Measurements from ENCODE around the gene RIN2.

DNA sequence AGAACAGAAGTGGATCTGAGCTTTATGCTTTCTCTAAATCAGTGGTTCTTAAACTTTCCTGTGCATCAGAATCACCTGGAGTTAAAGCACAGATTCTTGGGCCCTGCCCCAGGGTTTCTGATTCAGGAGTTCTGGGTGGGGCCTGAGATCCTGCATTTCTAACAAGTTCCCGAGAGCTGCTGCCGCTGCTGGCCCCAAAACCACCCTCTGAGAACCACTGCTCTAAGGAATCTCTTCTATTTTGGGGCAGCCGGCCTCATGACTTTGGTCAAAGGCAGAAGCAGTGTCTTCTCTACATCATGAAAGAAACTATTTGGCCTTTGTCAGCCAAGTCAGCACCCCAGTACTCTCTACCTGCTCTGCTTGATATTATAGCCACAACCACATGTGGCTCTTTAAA is 42.1 kb upstream of the RIN2 start:
- TF ChIP-seq POLR2AphosphoS5 (IDR thresholded peaks at IDR 0.05), result no peak
- TF ChIP-seq, protein P1, sequence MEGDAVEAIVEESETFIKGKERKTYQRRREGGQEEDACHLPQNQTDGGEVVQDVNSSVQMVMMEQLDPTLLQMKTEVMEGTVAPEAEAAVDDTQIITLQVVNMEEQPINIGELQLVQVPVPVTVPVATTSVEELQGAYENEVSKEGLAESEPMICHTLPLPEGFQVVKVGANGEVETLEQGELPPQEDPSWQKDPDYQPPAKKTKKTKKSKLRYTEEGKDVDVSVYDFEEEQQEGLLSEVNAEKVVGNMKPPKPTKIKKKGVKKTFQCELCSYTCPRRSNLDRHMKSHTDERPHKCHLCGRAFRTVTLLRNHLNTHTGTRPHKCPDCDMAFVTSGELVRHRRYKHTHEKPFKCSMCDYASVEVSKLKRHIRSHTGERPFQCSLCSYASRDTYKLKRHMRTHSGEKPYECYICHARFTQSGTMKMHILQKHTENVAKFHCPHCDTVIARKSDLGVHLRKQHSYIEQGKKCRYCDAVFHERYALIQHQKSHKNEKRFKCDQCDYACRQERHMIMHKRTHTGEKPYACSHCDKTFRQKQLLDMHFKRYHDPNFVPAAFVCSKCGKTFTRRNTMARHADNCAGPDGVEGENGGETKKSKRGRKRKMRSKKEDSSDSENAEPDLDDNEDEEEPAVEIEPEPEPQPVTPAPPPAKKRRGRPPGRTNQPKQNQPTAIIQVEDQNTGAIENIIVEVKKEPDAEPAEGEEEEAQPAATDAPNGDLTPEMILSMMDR (IDR thresholded peaks at IDR 0.05), result no peak
- no peak for TF ChIP-seq POLR2A (IDR thresholded peaks at IDR 0.05)

All from suprapubic skin (tissue), 4 donors.